COLO668 (cell line): ENCODE data around the gene ATOSA.
A peak's percentile ranks its signal among the peaks of the same experiment; 100 is the strongest.

Experiments
- DNase-seq: peaks from one replicate; lab custom pipeline; 2025; ENCODE audit not compliant: unreplicated experiment; lab: John Stamatoyannopoulos, UW

Gene ATOSA, protein sequence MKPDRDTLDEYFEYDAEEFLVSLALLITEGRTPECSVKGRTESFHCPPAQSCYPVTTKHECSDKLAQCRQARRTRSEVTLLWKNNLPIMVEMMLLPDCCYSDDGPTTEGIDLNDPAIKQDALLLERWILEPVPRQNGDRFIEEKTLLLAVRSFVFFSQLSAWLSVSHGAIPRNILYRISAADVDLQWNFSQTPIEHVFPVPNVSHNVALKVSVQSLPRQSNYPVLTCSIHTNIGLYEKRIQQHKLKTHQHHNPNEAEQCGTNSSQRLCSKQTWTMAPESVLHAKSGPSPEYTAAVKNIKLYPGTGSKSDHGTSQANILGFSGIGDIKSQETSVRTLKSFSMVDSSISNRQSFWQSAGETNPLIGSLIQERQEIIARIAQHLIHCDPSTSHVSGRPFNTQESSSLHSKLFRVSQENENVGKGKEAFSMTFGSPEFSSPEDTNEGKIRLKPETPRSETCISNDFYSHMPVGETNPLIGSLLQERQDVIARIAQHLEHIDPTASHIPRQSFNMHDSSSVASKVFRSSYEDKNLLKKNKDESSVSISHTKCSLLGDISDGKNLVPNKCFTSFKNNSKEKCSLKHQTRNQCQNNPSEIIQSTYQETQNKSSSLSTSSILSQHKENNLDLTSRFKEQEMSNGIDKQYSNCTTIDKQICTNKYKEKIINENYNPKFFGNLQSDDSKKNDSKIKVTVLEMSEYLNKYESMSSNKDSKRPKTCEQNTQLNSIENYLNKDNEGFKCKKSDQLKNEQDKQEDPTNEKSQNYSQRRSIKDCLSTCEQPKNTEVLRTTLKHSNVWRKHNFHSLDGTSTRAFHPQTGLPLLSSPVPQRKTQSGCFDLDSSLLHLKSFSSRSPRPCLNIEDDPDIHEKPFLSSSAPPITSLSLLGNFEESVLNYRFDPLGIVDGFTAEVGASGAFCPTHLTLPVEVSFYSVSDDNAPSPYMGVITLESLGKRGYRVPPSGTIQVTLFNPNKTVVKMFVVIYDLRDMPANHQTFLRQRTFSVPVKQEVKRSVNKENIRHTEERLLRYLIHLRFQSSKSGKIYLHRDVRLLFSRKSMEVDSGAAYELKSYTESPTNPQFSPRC

DNA sequence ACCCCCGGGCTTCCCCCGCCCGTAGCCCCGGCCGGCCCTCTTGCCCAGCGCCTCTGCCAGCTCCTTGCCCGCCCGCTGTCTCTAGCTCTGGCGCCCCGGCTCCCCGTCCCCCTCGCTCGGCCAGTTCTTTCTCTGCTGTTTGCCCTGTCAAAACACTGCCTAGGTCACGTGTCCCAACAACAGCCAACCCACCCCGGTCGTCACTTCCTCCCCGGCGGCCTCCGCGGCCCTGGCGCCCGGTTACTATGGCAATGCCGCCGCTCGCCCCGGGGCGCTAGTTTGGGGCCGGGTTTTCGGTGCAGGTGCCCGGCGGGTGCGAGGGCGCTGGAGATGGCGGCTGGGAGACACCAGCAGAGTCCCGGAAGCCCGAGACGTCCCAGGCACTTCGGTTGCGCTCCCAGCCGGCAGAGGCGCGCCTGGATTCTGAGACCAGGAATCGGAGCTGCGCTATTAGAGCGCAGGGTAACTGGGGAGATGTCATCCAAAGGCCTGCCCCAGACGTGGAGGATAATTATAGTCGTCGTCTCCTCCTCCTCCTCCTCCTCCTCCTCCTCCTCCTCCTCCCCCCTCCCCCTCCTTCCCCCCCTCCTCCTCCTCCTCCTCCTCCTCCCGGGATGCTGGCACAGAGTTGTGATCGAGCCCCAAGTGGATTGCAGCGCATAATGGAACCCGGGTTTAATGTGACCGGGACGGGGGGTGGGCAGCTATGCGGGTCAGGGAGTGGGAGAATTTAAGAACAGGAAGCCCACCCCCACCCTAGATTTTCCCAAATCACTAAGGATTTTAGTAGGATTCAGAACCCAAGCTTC is at the start of gene ATOSA:
TSS of gene ATOSA (minus strand) at position 157 of the 809 bp plus-strand sequence. CDS start 1,367 bp downstream, outside the sequence.
- peak; percentile 90 for DNase-seq

DNA sequence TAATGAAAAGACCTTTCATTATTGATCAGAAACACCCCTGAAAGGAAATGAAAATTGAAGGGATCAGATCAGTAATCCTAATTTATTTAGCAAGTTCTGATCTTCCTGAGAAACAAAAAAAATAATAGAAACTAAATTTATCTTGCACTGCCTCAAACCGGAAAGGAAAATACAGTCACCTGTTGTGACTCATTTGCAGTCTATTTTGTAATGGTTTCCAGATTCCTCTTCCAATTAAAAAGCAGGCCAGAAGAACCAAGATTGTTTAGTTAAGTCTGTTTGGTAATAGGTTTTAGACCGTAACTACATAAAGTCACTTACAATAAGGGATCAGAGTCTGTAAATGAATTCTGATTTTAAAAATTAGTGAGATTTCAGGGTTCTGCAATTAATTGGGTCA is 49.7 kb upstream of the ATOSA start:
- DNase-seq = no peak

DNA sequence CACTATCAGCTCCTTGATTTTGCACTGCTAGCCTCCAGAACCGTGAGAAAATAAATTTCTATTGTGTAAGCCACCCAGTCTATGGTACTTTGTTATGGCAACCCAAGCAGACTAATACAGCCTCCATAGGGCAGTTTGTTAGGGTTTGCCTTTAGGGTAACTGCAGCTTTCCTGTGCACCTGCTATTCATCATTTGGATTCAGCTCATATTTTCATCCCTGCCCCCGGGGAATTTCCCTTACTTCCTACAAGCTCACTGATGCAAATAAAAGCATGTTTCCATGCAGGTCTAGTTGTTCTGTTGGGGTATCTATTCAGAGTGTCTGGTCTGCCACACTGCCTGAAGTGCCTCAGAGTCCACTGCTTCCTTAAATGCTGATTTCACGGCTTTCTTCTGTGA is 48.6 kb upstream of the ATOSA start:
- DNase-seq = peak; percentile 17

DNA sequence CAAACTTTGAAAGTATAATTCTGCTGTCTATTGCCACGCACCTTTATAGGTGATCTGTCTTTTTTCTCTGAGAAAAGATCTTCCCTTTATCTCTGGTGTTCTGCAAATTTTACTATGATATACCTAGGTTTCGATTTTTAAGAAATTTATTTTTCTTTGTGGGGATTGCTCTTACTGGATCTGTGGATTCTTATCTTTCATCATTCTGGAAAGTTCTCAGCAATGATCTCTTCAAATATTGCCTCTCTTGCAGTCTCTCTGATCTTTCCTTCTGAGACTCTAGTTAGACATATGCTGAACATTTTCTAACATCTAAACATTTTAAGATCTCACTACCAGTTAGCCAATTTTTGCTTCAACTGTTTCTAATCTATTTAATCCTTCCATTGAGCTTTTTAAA is 47.0 kb upstream of the ATOSA start:
- DNase-seq = no peak

DNA sequence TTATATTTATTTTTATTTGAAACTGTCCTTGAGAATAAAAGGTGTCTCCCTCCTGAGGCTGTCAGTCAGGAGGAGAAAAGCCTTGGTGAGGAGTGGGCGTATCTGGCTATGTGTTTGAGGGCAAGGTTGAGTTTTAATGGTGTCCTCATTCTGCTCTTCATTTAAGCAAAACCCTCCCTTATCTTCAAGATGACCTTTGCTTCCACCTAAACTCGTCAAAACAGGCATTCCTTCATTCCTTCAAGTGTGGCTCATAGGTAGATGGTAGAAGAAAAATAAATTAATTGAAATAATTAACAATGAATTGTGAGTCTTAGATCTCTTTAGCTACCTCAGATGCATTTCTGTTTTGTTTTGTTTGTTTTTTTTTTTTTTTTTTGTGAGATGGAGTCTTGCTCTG is 39.4 kb upstream of the ATOSA start:
- DNase-seq = no peak

DNA sequence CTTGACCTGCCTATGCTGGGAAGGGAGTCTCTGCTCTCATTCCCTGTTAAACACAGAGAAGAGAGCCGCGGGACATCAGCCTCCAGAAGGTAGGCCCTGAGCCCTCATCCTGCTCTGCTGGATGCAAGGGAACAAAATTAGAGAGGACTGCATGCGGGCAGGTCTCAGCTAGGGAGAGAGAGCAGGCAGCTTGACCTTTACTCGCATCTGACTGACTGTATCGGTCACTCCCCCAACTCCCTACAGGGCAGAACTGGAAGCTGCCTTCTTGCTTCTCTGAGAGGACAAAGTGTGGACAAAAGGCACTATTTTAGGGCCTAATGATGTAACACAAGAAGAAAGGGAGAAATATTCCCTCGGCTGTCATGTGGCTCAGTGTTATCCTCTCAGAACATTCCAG is 38.7 kb upstream of the ATOSA start:
- no peak for DNase-seq

DNA sequence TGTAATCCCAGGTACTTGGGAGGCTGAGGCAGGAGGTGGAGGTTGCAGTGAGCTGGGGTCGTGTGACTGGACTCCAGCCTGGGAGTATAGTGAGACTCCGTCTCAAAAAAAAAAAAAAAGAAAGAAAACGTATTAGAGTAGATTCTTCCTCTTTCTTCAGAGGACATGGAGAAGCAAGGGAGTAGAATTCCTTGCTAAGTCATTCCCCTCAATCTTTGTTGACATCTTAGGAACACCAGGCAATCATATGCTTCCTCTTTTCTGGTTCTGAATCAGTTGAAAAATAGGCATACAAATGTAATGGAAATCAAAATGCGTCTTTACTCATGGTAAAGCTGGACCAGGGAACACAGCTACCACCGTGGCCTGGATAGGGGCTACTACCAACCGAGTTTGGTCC is 38.3 kb upstream of the ATOSA start:
- no peak for DNase-seq

DNA sequence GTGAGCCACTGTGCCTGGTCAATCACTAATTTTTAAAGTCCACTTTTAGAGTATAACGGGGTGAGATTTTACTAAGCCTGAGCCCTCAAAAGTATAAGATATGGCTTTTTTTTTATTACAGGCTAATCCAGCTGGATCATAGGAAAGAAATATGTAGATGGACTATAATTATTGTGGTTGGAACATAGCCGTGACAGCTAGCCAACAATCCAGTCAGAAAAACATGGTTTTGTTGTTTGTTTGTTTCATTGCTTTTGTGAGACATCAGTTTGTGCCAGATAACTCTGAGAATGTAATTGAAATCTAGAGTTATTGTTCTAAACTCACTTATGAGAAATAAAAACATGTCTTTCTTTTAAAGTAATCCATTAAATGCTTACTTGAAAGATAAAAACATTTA is 37.3 kb upstream of the ATOSA start:
- DNase-seq = no peak

DNA sequence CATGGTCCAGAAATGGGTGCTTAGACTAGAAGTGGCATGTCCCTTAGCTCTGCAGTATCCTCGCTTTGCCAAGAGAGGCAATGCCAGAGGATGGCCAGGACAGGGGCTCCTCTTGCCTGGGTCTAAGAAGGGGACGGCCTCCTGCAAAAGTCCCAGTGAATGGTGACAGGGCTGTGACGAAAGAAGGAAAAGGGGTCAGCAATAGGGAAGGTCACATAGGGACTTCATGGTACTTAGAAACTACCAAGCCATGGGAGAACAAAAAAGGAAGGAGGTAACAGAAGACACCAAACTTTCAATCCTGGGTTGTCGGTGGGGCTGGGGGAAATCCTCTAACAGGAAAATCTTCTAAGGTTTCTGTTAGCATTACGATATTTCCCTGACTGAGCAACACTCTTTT is 36.2 kb upstream of the ATOSA start:
- no peak for DNase-seq

DNA sequence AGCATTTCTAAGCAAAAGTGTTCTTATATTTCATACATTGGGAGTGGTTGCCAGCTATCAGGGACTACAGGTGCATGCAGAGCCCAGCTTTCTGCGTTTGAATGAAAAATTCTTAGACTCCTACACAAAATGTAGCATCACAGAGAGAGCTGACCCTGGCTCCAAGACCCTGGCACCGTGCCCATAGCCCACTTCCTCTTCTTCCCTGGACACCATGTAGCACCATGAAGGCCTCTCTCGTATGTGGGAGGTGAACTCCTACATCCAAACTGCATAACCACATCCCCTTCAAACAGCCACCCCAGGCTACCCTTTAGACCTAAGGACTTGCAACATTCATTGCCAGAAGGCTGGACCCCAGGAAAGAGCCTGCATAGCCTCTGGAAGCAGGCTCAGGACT is 35.8 kb upstream of the ATOSA start:
- no peak for DNase-seq

DNA sequence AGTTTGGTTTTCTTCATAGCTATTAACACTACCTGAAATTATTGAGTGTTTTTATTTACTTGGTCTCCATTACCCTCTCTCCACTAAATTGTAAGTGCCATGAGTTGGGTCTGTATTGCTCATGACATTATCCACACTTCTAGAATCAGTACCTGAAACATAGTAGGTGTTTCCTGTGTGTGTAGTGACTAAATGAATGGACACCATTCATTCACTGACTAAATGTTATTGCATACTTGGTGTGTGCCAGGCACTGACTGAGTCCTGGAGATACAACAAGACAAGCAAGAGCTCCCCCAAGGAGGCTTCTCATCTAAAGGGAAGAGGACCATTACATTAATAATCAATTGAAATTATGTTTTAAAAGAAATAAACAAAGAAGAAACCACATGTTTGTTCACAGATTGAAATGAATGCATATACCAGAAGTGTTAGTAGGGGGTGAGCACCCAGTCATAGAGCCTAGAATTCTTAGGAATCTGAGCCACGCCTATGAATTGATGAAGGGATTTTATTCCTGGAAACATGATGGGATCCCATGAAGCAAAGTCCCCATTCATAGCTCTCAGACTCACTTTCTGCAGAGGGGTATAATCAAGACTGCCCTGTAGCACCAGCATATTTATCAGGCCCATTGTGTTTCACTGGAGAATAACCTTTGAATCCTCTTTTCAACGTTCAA is 31.7 kb upstream of the ATOSA start:
- no peak for DNase-seq

DNA sequence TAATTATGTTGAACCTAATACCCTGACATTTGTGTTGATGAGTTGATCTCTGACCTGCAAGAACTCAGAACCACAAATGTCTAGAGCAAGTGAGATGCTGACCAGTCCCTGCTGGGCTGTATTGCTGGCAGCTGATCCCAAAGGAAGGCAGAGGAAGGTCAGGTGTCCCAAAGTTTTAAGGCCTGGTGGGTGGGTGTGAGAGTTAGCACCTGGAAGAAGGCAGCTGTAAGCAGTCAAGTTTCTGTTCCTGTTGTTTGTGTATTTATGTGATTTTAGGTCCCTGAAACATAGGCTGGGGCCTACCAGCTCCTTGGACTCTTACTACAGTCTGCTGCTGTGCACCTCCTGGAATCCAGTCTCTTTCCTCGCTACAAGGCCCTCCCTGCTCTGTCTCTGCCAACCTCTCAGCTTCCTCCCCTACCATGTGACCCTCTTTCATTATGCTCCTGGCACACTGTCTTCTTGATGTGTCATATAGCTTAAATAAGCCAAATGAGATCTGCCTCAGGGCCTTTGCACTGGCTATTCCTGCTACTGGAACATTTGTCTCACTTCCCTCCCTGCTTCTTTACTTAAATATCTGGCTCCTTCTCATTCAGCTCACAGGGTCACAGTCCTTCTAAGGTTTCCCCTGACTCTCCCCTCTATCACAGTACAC is 31.0 kb upstream of the ATOSA start:
- no peak for DNase-seq

DNA sequence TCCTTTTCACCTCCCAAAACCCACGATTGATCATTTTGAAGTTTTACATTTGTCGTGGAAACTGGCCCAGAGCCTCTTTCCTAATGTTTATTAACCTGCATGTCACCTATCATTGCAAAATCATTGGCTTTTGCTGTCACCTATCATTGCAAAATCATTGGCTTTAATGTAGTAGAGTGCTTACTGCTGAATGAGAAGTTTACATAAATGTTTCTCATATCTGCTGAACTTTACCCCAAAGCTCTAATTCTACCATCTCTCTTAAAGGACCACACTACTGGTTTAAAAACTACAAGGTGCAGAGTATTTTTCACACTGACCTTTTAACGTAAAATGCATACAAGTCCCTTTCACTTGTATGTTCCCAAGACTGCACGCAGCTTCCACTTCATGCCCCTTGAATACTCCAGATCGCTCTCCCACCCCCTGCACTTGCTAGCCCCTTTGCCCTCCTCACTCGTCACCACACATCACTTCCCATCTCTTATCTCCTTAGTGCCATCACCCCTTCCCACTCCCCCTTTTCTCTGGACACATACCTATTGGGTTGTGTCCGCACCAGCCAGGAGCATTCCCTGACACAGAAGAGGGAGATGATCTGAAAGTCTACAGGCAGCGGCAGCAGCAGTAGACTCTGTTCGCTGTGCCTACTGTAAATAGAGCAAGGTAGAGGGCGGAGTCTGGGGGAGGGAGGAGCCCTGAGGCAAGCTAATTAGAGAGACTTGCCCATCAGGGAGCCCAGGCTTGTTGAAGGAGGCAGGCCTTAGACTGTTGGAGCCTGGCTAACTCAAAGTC is 30.2 kb upstream of the ATOSA start:
- DNase-seq = no peak

DNA sequence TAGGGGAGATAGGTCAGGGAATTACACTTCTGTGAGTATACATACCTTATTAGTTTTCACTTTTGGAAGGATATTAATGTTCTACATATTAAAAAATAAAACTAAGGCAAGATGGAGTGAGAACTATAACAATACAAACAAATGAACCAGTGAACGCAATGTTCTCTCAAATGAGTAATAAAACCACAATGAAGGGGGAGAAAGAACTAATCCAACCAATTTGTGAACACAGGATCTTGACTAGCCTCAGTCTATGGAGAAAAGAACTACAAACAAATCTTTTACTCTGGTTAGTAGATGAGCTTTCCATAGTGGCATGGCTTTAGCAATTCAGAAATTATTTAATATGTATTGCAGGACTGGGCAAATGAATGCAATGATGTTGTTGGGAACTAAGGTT is 26.9 kb upstream of the ATOSA start:
- DNase-seq = no peak

DNA sequence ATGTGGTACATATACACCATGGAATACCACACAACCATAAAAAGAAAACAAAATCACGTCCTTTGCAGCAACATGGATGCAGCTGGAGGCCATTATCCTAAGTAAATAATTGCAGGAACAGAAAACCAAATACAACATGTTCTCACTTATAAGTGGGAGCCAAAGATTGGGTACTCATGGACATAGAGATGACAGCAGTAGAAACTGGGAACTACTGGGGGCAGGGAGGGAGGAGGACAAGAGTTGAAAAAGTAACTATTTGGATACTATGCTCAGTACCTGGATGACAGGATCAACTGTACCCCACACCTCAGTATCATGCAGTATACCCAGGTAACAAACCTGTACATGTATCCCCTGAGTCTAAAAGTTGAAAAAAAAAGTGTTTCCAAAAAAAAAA is 23.2 kb upstream of the ATOSA start:
- no peak for DNase-seq

DNA sequence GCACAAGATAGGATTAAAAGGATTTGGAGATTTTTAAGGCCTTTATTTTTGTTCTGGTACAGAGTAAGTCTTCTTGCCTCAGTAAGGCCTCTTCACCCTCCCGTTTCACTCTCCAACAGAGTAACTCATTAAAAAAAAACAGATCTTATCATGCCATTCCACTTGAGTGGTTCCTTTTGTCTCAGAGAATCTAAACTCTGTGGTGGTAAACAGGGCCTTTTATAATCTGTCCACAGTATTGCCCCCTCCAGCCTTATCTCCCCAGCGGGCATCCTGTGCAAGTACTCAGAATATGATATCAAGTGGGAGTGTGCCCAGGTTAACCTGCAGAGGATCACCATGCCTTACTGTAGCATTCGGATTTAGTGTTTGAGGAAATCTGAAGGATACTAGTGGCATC is 20.3 kb upstream of the ATOSA start:
- DNase-seq = no peak

DNA sequence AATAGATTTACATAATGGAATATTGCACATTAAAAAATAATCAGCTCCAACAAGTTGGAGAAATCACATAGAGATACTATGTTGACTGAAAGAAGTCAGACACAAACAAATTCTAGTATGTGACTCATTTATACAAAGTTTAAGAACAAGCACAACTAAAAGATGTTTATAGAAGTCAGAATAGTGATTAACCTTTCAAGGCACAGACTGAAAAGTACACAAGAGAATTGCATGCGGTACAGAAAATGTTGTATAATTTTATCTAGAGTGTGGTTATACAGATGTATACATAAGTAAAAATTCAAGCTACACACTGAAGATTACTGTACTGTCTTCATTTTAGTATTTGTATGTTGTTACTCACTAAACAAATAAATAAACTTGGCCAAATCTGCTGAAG is 19.3 kb upstream of the ATOSA start:
- DNase-seq = no peak

DNA sequence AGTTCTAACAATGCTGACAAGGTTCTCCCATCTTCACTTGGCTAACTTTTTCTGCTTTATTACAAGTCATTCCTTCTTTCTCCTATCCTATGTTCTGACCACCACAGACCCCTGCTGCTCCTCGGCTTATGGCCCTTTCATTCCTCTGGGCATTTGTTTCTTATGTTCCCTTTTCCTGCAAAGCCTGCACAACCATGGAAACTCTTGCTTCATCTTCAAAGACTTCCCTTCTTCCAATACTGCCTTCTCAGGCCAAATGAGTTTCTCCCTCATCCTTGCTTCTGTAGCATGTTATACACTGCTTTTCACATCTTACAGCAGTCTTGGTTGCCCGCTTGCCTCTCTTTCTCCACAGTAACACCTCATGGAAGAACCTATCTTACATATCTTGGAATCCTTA is 17.9 kb upstream of the ATOSA start:
- DNase-seq = no peak

DNA sequence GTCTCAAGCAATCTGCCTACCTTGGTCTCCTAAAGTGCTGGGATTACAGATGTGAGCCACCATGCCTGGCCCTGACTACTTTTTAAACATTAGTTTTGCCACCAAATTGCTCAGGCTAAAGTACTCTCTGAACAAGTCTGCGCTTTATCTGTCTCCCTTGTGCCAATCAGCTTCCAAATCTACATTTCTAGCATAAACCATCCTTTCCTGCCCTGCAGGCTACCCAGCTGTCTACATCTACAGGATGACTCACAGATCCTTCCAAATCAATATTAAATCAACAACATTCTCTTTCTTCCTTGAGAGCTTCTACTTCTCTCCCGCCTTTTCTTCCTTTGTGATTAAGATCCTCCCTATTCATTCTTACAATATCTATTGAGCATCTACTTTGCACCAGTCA is 16.0 kb upstream of the ATOSA start:
- DNase-seq = no peak
